HCT116 (cell line): Measurements from ENCODE around the gene METTL26. TPM values are rescaled to one million over a fixed set of nuclear protein-coding genes. Genes with fewer than 3 reads are reported as not detected.

Experiments
- ATAC-seq: fragments of 200-7000 bp; cut with Tn5 transposase; 2 replicates; pipeline ENCODE4 v1.9.1; 2020; ENCODE audit warnings: mild to moderate bottlenecking, moderate library complexity
- BruUV-seq: library from RNA; stranded (reverse); fragments of 400-500 nt; replicated peaks from 2 replicates; lab custom pipeline; 2021; lab: Mats Ljungman, UMichigan
- CTCF ChIA-PET: fragments of 300-600 bp; sonication (Branson Sonifier 250); formaldehyde crosslinking; loops from one replicate; lab custom pipeline; 2021; ENCODE audit warnings: antibody characterized with exemption; lab: Charles Lee
- POLR2A ChIA-PET: fragments of 300-600, 350-600 bp; sonication (Branson Sonifier 250); formaldehyde crosslinking; loops from one replicate; lab custom pipeline; 2021; ENCODE audit warnings: antibody characterized with exemption; lab: Charles Lee
- RAD21 ChIA-PET, 2 experiments: fragments of 300-600 bp; sonication (Branson Sonifier 250); formaldehyde crosslinking; loops; one replicate each; lab custom pipeline; 2023; ENCODE audit warnings: low total read pairs in 2 of 2; ENCODE audit not compliant: uncharacterized antibody in 2 of 2, unreplicated experiment in 2 of 2, low non-redundant PET in 1 of 2; lab: Charles Lee
- DNase-seq: peaks from one replicate; pipeline ENCODE4 v3.0.0-alpha.2; 2010; ENCODE audit warnings: low read depth, low spot score
- H2AFZ ChIP-seq: fragments of 200-600 bp; shearing (Covaris generic), sonication (generic); 2 replicates; pipeline ENCODE4 v1.6.1; 2017; ENCODE audit warnings: low read depth, mixed run types, mixed read lengths, antibody characterized with exemption, low read length; ENCODE audit not compliant: poor library complexity, severe bottlenecking
- H3K27ac ChIP-seq: 2 replicates; pipeline ENCODE4 v1.5.1; 2012; ENCODE audit warnings: low read depth, low read length
- H3K27me3 ChIP-seq: fragments of 200-600 bp; sonication (generic); 2 replicates; pipeline ENCODE4 v1.6.1; 2016; ENCODE audit warnings: mixed run types, low read length, mixed read lengths; ENCODE audit not compliant: insufficient read depth
- H3K36me3 ChIP-seq, 2 experiments: fragments of 200-500 bp in 1 of 2; fragments of 200-600 bp in 1 of 2; sonication (Bioruptor generic) in 1 of 2; sonication (generic) in 1 of 2; 2 replicates each; pipeline versions ENCODE4 v1.5.1 to v1.6.1; 2014 to 2016; ENCODE audit warnings: low read length in 2 of 2, inconsistent platforms in 1 of 2, mixed read lengths in 1 of 2, mixed run types in 1 of 2; ENCODE audit not compliant: insufficient read depth in 2 of 2, control insufficient read depth in 1 of 2
- H3K4me1 ChIP-seq, 2 experiments: fragments of 200-600 bp in 1 of 2; sonication (generic) in 1 of 2; 2 replicates each; pipeline versions ENCODE4 v1.5.1 to v1.6.1; 2012 to 2017; ENCODE audit warnings: low read length in 2 of 2, inconsistent platforms in 1 of 2, mild to moderate bottlenecking in 1 of 2, mixed read lengths in 1 of 2, mixed run types in 1 of 2, moderate library complexity in 1 of 2; ENCODE audit not compliant: insufficient read depth in 2 of 2, control insufficient read depth in 1 of 2
- H3K4me2 ChIP-seq: fragments of 200-600 bp; sonication (generic); 2 replicates; pipeline ENCODE4 v1.6.1; 2017; ENCODE audit warnings: mixed run types, low read length, mixed read lengths
- H3K4me3 ChIP-seq, 2 experiments: fragments of 200-600 bp in 1 of 2; sonication (generic) in 1 of 2; replicated peaks in 1 of 2; 2 replicates each; pipeline ENCODE4 v1.5.1; 2011 to 2016; ENCODE audit warnings: low read length in 2 of 2, control low read depth in 1 of 2, low read depth in 1 of 2, mild to moderate bottlenecking in 1 of 2, mixed read lengths in 1 of 2, mixed run types in 1 of 2
- H3K79me2 ChIP-seq: fragments of 200-600 bp; sonication (generic); 2 replicates; pipeline ENCODE4 v1.6.1; 2017; ENCODE audit warnings: mild to moderate bottlenecking, mixed run types, low read length, moderate library complexity, mixed read lengths; ENCODE audit not compliant: insufficient read depth
- H3K9ac ChIP-seq: fragments of 200-600 bp; sonication (generic); 2 replicates; pipeline ENCODE4 v1.6.1; 2016; ENCODE audit warnings: low read length, mixed read lengths
- H3K9me2 ChIP-seq: fragments of 200-600 bp; sonication (generic), shearing (Covaris generic); 2 replicates; pipeline ENCODE4 v1.6.1; 2017; ENCODE audit warnings: mixed run types, mild to moderate bottlenecking, moderate library complexity; ENCODE audit not compliant: insufficient read depth
- H3K9me3 ChIP-seq, 2 experiments: fragments of 200-500 bp in 1 of 2; fragments of 200-600 bp in 1 of 2; sonication (Bioruptor generic) in 1 of 2; sonication (generic) in 1 of 2; 2 replicates each; pipeline ENCODE4 v1.6.1; 2014 to 2017; ENCODE audit warnings: low read length in 2 of 2, mixed read lengths in 2 of 2, inconsistent platforms in 1 of 2, low read depth in 1 of 2, mild to moderate bottlenecking in 1 of 2, mixed run types in 1 of 2, moderate library complexity in 1 of 2; ENCODE audit not compliant: control insufficient read depth in 1 of 2, insufficient read depth in 1 of 2
- H4K20me1 ChIP-seq: fragments of 200-600 bp; sonication (generic), shearing (Covaris generic); 2 replicates; pipeline ENCODE4 v1.6.1; 2017; ENCODE audit warnings: mixed run types, mild to moderate bottlenecking, moderate library complexity; ENCODE audit not compliant: insufficient read depth
- CEBPB ChIP-seq: IDR thresholded peaks from 2 replicates; pipeline ENCODE4 v1.6.1; 2012; ENCODE audit warnings: low read depth
- EGR1 ChIP-seq: IDR thresholded peaks from 2 replicates; pipeline ENCODE4 v1.6.1; 2012; ENCODE audit warnings: low read depth
- JUND ChIP-seq: IDR thresholded peaks from 2 replicates; pipeline ENCODE4 v1.6.1; 2012
- RAD21 ChIP-seq: IDR thresholded peaks from 2 replicates; pipeline ENCODE4 v1.6.1; 2012; ENCODE audit warnings: low read depth, mild to moderate bottlenecking
- intact Hi-C: fragments of 100-400 bp; cut with micrococcal nuclease; formaldehyde crosslinking; loops from 2 replicates; pipeline ENCODE4 v1.10.0; 2022
- total RNA-seq: library from RNA; stranded (reverse); gene quantifications from one replicate; pipeline ENCODE4 v1.2.1, GENCODE V29; 2021; ENCODE audit not compliant: unreplicated experiment
- TF ChIP-seq, protein P1 (sequence below): IDR thresholded peaks from 2 replicates; pipeline ENCODE4 v1.6.1; 2012
- TF ChIP-seq, protein P2 (sequence below): IDR thresholded peaks from 2 replicates; pipeline ENCODE4 v1.6.1; 2011; ENCODE audit warnings: mild to moderate bottlenecking, low read length, moderate library complexity; ENCODE audit not compliant: insufficient replicate concordance; ENCODE audit errors: extremely low read depth

METTL26 gene
- total RNA-seq, 1 experiment from 2014 or later = 85.7 TPM

DNA sequence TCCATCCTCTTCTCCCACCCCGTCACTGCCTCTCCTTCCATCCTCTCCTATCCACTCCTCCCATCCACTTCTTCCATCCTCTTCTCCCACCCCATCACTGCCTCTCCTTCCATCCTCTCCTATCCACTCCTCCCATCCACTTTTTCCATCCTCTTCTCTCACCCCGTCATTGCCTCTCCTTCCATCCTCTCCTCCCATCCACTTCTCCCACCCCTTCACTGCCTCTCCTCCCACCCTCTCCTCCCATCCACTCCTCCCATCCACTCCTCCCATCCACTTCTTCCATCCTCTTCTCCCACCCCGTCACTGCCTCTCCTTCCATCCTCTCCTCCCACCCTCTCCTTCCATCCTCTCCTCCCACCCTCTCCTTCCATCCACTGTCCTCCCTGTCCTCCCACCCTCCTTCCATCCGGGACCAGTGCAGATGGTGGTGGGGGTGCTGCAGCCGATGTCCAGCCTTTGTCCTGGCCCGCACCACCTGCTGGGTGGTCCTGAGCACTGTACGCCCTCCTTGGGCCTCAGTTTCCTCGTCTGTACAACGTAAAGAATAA, 4.2 kb downstream of the METTL26 start:
- intact Hi-C loops = no loop called here
- ChIA-PET POLR2A (no interaction called here), CTCF (no interaction called here)
- peaks cover 15% of the 10 kb centered on the region; the same call in 1 of the 2 replicates for H3K79me2 ChIP-seq
- no peak for DNase-seq
- no peak overlapping the region for H2AFZ ChIP-seq
- no peaks in the 10 kb centered on the region for H3K9me3 ChIP-seq
- no TSS peak for BruUV-seq
- no peak for TF ChIP-seq JUND
- no peak for TF ChIP-seq RAD21
- TF ChIP-seq EGR1 = no peak
- TF ChIP-seq CEBPB = no peak
- TF ChIP-seq, protein P1, sequence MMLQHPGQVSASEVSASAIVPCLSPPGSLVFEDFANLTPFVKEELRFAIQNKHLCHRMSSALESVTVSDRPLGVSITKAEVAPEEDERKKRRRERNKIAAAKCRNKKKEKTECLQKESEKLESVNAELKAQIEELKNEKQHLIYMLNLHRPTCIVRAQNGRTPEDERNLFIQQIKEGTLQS = no peak
- TF ChIP-seq, protein P2, sequence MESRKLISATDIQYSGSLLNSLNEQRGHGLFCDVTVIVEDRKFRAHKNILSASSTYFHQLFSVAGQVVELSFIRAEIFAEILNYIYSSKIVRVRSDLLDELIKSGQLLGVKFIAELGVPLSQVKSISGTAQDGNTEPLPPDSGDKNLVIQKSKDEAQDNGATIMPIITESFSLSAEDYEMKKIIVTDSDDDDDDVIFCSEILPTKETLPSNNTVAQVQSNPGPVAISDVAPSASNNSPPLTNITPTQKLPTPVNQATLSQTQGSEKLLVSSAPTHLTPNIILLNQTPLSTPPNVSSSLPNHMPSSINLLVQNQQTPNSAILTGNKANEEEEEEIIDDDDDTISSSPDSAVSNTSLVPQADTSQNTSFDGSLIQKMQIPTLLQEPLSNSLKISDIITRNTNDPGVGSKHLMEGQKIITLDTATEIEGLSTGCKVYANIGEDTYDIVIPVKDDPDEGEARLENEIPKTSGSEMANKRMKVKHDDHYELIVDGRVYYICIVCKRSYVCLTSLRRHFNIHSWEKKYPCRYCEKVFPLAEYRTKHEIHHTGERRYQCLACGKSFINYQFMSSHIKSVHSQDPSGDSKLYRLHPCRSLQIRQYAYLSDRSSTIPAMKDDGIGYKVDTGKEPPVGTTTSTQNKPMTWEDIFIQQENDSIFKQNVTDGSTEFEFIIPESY = no peak
- TF ChIP-seq, all 23 proteins: peak for 0
- Histone ChIP-seq H3K27me3 (no peaks in the 10 kb centered on the region), H3K9me2 (no peaks in the 10 kb centered on the region), H3K27ac (no peak overlapping the region), H3K9ac (no peak overlapping the region), H3K4me1 (peaks cover 19 to 28% of the 10 kb centered on the region in 2 experiments), H3K4me3 (no peak overlapping the region), H4K20me1 (no peaks in the 10 kb centered on the region), H3K36me3 (no peaks in the 10 kb centered on the region), H3K4me2 (no peak overlapping the region)
- RAD21 ChIA-PET = no interaction called here
- ATAC-seq = no peak
